OCI-LY7 (cell line): Measurements from ENCODE around the gene RUVBL1. TPM values are rescaled to one million over a fixed set of nuclear protein-coding genes. Genes with fewer than 3 reads are reported as not detected.
A peak's percentile ranks its signal among the peaks of the same experiment; 100 is the strongest.

Experiments
- BruUV-seq: library from RNA; stranded (reverse); fragments of 400-500 nt; replicated peaks from 2 replicates; lab custom pipeline; 2021; lab: Mats Ljungman, UMichigan
- CTCF ChIA-PET: fragments of 300-600 bp; sonication (Branson Sonifier 250); formaldehyde crosslinking; loops from one replicate; lab custom pipeline; 2022; ENCODE audit warnings: antibody characterized with exemption; ENCODE audit not compliant: unreplicated experiment; lab: Charles Lee
- POLR2A ChIA-PET: fragments of 300-600 bp; sonication (Branson Sonifier 250); formaldehyde crosslinking; loops from one replicate; lab custom pipeline; 2022; ENCODE audit warnings: antibody characterized with exemption; lab: Charles Lee
- DNase-seq: peaks from one replicate; pipeline ENCODE4 v3.0.0-alpha.2; 2015; ENCODE audit warnings: low spot score
- H2AFZ ChIP-seq: fragments of 200-600 bp; sonication (generic), shearing (Covaris generic); 2 replicates; pipeline ENCODE4 v1.6.1; 2014; ENCODE audit warnings: mild to moderate bottlenecking, antibody characterized with exemption, low read length, moderate library complexity
- H3K27ac ChIP-seq: fragments of 200-600 bp; sonication (generic); 2 replicates; pipeline ENCODE4 v1.5.1; 2014; ENCODE audit warnings: mixed run types, low read depth, mild to moderate bottlenecking, moderate library complexity, low read length, inconsistent platforms; ENCODE audit not compliant: poor library complexity, severe bottlenecking
- H3K36me3 ChIP-seq: fragments of 200-600 bp; sonication (generic); 2 replicates; pipeline ENCODE4 v1.6.1; 2014; ENCODE audit warnings: mild to moderate bottlenecking, antibody characterized with exemption, low read length, moderate library complexity, mixed read lengths; ENCODE audit not compliant: insufficient read depth
- H3K4me1 ChIP-seq: fragments of 200-600 bp; sonication (generic); 2 replicates; pipeline ENCODE4 v1.5.1; 2014; ENCODE audit warnings: mild to moderate bottlenecking, low read length; ENCODE audit not compliant: insufficient read depth, poor library complexity, severe bottlenecking
- H3K4me2 ChIP-seq: fragments of 200-600 bp; sonication (generic); 2 replicates; pipeline ENCODE4 v1.6.1; 2014; ENCODE audit warnings: mild to moderate bottlenecking, low read length
- H3K4me3 ChIP-seq: fragments of 200-600 bp; sonication (generic); 2 replicates; pipeline ENCODE4 v1.5.1; 2014; ENCODE audit warnings: mild to moderate bottlenecking, low read depth, low read length; ENCODE audit not compliant: poor library complexity, severe bottlenecking
- H3K79me2 ChIP-seq: fragments of 200-600 bp; sonication (generic); 2 replicates; pipeline ENCODE4 v1.6.1; 2016; ENCODE audit warnings: low read depth, mild to moderate bottlenecking, low read length, moderate library complexity, mixed read lengths; ENCODE audit not compliant: insufficient read depth
- H3K9me2 ChIP-seq: fragments of 200-600 bp; sonication (generic); 2 replicates; pipeline ENCODE4 v1.6.1; 2016; ENCODE audit warnings: mild to moderate bottlenecking, low read length, mixed read lengths; ENCODE audit not compliant: insufficient read depth
- H3K9me3 ChIP-seq: fragments of 200-600 bp; sonication (generic); 2 replicates; pipeline ENCODE4 v1.6.1; 2014; ENCODE audit warnings: mild to moderate bottlenecking, mixed run types, low read length, mixed read lengths
- H4K20me1 ChIP-seq: fragments of 200-600 bp; sonication (generic); 2 replicates; pipeline ENCODE4 v1.6.1; 2014; ENCODE audit warnings: mild to moderate bottlenecking, antibody characterized with exemption, low read length, moderate library complexity, mixed read lengths; ENCODE audit not compliant: insufficient read depth
- CTCF ChIP-seq: fragments of 200-600 bp; sonication (generic); conservative IDR thresholded peaks from 2 replicates; pipeline ENCODE4 v1.5.1; 2014; ENCODE audit warnings: mild to moderate bottlenecking, antibody characterized with exemption, low read length, moderate library complexity, mixed read lengths
- EZH2phosphoT487 ChIP-seq: fragments of 200-600 bp; sonication (generic); IDR thresholded peaks from 2 replicates; pipeline ENCODE4 v1.6.1; 2018; ENCODE audit warnings: low read depth, borderline replicate concordance, mild to moderate bottlenecking, mixed run types, antibody characterized with exemption, low read length, moderate library complexity, mixed read lengths
- intact Hi-C: fragments of 100-400 bp; cut with micrococcal nuclease; formaldehyde crosslinking; loops from one replicate; pipeline ENCODE4 v1.10.0; 2022; ENCODE audit not compliant: unreplicated experiment
- total RNA-seq, 2 experiments: library from RNA; depleted of rRNA in 1 of 2; stranded (reverse); fragments of >200 nt in 1 of 2; shearing (Covaris generic) in 1 of 2; gene quantifications; 2 replicates each; pipeline ENCODE4 v1.2.3, GENCODE V29; 2014 to 2022

Gene RUVBL1
- total RNA-seq, 2 experiments from 2014 or later, result 91.4 to 103 TPM

- Histone ChIP-seq H4K20me1 (peaks cover 5% of the 10 kb centered on the region; the same call in 1 of the 2 replicates), H3K4me3 (no peak overlapping the region), H3K4me1 (peaks cover 14% of the 10 kb centered on the region), H2AFZ (no peak overlapping the region), H3K36me3 (no peaks in the 10 kb centered on the region), H3K4me2 (no peak overlapping the region), H3K79me2 (0 out of 2 replicates have a peak, but pooled peaks cover 4% of the 10 kb centered on the region), H3K9me2 (no peaks in the 10 kb centered on the region), H3K9me3 (no peaks in the 10 kb centered on the region), H3K27ac (no peak overlapping the region)
- ChIA-PET POLR2A (interaction anchor here (0.6 to 0.7 kb wide), 2 partner anchors 11 to 31 kb away, joined by 3 to 4 read pairs; no protein-coding TSS in a partner anchor), CTCF (no interaction called here)
- peak; percentile 23 for DNase-seq
- no TSS peak for BruUV-seq
- intact Hi-C loops, result no loop called here
- TF ChIP-seq CTCF (peak; percentile 55), EZH2phosphoT487 (no peak)
These were observed 47.4 kb upstream of the RUVBL1 start for GRCh38 chr3:128170866-128171516.

- H3K9me3 ChIP-seq, result no peaks in the 10 kb centered on the region
- no peaks in the 10 kb centered on the region for H3K79me2 ChIP-seq
- peaks cover 5% of the 10 kb centered on the region for H4K20me1 ChIP-seq
- POLR2A ChIA-PET, result interaction anchor here (0.7 to 0.9 kb wide), 2 partner anchors 10 to 11 kb away, joined by 3 read pairs; no protein-coding TSS in a partner anchor
- no peaks in the 10 kb centered on the region for H3K36me3 ChIP-seq
- BruUV-seq, result no TSS peak
- CTCF ChIA-PET, result no interaction called here
- no peak overlapping the region for H2AFZ ChIP-seq
- no peaks in the 10 kb centered on the region for H3K4me1 ChIP-seq
- H3K9me2 ChIP-seq, result no peaks in the 10 kb centered on the region
- no peak overlapping the region for H3K27ac ChIP-seq
- no peak overlapping the region for H3K4me3 ChIP-seq
- no peak overlapping the region for H3K4me2 ChIP-seq
- no peak for TF ChIP-seq EZH2phosphoT487
- TF ChIP-seq CTCF, result no peak
- intact Hi-C loops, result no loop called here
- DNase-seq, result no peak
These were observed 45.2 kb upstream of the RUVBL1 start for GRCh38 chr3:128168836-128169235.
